ENCODE results near the gene CLDN25.
A peak's percentile ranks its signal among the peaks of the same experiment; 100 is the strongest.

CLDN25 gene

GRCh38 chr11:113773416-113774173 lies 6.0 kb upstream of the CLDN25 start, which contains the start of gene ZW10:
TSS of gene ZW10 (minus strand) at chr11:113773692. CDS start at chr11:113773666, 26 bp downstream.
- TF ChIP-seq CTCF (IDR thresholded peaks at IDR 0.05), result peak; percentile 76
- Histone ChIP-seq H3K9ac (no peak within 1 kb of the TSS), H3K27me3 (ENCODE audit: control insufficient read depth, insufficient read depth, low read length) (no peaks in the 10 kb centered on the region), H3K9me3 (ENCODE audit: control insufficient read depth, low read length) (no peaks in the 10 kb centered on the region), H3K79me2 (peaks cover 9% of the 10 kb centered on the region), H3K4me1 (no peaks in the 10 kb centered on the region), H3K36me3 (ENCODE audit: control insufficient read depth, insufficient read depth, low read length) (no peaks in the 10 kb centered on the region), H3K27ac (peak within 1 kb of the TSS; percentile 57), H3K4me2 (ENCODE audit: low read length) (peak within 1 kb of the TSS; percentile 72), H2AFZ (peak within 1 kb of the TSS; percentile 76), H3K4me3 (ENCODE audit: low read depth, low read length) (peak within 1 kb of the TSS; percentile 80)

- no peak overlapping the region for H3K27ac ChIP-seq
- H3K9ac ChIP-seq, result no peak overlapping the region
- H3K4me3 ChIP-seq (ENCODE audit: low read depth, low read length), result peak overlapping the region; percentile 80
These were observed 5.5 kb upstream of the CLDN25 start for GRCh38 chr11:113774174-113774503.

DNA sequence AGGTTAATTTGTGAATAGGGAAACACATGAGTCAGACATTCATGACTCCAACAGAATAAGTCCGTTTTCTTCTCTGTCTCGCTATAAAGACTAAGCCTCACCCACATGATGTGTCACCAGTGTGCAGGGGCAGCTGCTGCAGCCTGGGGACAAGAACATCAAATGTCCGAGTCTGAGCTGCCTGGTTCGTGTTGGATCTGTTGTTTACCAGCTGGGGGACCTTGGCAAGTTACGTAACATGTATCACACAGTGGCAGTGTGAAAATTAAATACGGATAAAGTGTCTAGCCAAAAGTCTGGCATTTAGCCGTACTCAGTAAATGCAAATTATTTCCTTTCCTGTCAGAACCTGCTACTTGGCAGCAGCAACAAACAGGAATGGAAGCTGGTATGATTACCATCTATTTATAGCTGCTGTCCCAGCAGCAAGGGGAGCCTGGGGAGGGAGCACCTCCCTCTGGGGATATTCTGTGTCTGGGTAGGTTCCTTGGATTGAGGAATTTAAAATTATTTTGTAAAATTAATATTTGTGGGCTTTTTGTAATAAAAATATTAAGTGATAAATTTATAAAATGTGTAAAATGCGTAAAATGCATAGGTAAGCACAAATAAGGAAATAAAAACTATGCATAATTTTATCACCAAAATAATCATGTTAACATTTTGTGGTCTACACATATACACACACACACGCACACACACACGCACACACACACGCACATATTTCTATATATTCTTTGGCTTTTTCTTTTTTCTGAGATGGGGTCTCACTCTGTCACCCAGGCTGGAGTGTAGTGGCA lies 1.3 kb upstream of the CLDN25 start:
- H3K27me3 ChIP-seq (ENCODE audit: control insufficient read depth, insufficient read depth, low read length), result no peaks in the 10 kb centered on the region
- TF ChIP-seq CTCF (IDR thresholded peaks at IDR 0.05), result no peak
- no peaks in the 10 kb centered on the region for H3K36me3 ChIP-seq (ENCODE audit: control insufficient read depth, insufficient read depth, low read length)
- H3K4me3 ChIP-seq (ENCODE audit: low read depth, low read length), result peak overlapping the region; percentile 2
- H3K9ac ChIP-seq, result no peak overlapping the region
- peak overlapping the region; percentile 63 for H3K27ac ChIP-seq
- H2AFZ ChIP-seq, result peak overlapping the region; percentile 79
- H3K4me1 ChIP-seq, result no peaks in the 10 kb centered on the region
- H3K79me2 ChIP-seq, result peaks cover 1% of the 10 kb centered on the region
- H3K4me2 ChIP-seq (ENCODE audit: low read length), result peak overlapping the region; percentile 47
- no peaks in the 10 kb centered on the region for H3K9me3 ChIP-seq (ENCODE audit: control insufficient read depth, low read length)

More at GRCh38 chr11:113774174-113774503, 5.5 kb upstream of the CLDN25 start:
- H3K4me1 ChIP-seq, result no peaks in the 10 kb centered on the region
- no peak for TF ChIP-seq CTCF (IDR thresholded peaks at IDR 0.05)
- H3K27me3 ChIP-seq (ENCODE audit: control insufficient read depth, insufficient read depth, low read length), result no peaks in the 10 kb centered on the region
- no peaks in the 10 kb centered on the region for H3K36me3 ChIP-seq (ENCODE audit: control insufficient read depth, insufficient read depth, low read length)
- H3K4me2 ChIP-seq (ENCODE audit: low read length), result no peak overlapping the region
- no peaks in the 10 kb centered on the region for H3K9me3 ChIP-seq (ENCODE audit: control insufficient read depth, low read length)
- H3K79me2 ChIP-seq, result peaks cover 9% of the 10 kb centered on the region
- H2AFZ ChIP-seq, result peak overlapping the region; percentile 76

DNA sequence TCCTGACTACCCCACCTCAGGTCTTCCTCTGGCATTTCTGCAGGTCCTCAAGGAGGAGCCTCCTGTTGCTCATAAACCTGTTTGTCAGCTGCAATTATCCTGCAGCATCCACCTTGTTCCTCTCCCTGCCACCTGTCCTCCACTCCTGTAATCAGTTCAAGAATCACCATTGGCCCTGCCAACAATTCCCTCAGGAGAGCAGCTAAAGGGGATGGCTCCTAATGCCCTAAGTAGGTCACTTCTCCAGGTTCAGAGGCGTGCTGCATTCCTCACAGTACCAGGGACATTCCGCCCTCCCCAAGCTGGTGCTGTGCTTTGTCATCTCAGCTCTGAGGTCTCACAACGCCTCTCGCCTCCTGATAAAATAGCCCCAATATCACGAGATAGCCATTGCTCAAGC lies 2.1 kb downstream of the CLDN25 start:
- Histone ChIP-seq H3K9me3 (ENCODE audit: control insufficient read depth, low read length) (no peaks in the 10 kb centered on the region), H3K27me3 (ENCODE audit: control insufficient read depth, insufficient read depth, low read length) (no peaks in the 10 kb centered on the region), H3K4me3 (ENCODE audit: low read depth, low read length) (no peak overlapping the region), H3K27ac (no peak overlapping the region), H3K4me1 (no peaks in the 10 kb centered on the region), H3K4me2 (ENCODE audit: low read length) (no peak overlapping the region), H3K79me2 (no peaks in the 10 kb centered on the region), H2AFZ (no peak overlapping the region), H3K9ac (no peak overlapping the region), H3K36me3 (ENCODE audit: control insufficient read depth, insufficient read depth, low read length) (no peaks in the 10 kb centered on the region)
- TF ChIP-seq CTCF (IDR thresholded peaks at IDR 0.05), result no peak

Measured in parathyroid adenoma (tissue), 2 donors.